KMS-11 (cell line): ENCODE measurements around the gene S1PR1.

Experiments
- H2AFZ ChIP-seq: fragments of 200-600 bp; sonication (generic); 2 replicates; pipeline ENCODE4 v1.6.1; 2016; ENCODE audit warnings: antibody characterized with exemption, mixed run types, low read depth
- H3K27ac ChIP-seq: fragments of 200-600 bp; sonication (generic); 2 replicates; pipeline ENCODE4 v1.6.1; 2016; ENCODE audit warnings: mild to moderate bottlenecking, mixed run types
- H3K27me3 ChIP-seq: fragments of 200-600 bp; sonication (generic); 2 replicates; pipeline ENCODE4 v1.6.1; 2017; ENCODE audit warnings: mild to moderate bottlenecking, low read depth, mixed run types, moderate library complexity; ENCODE audit not compliant: insufficient read depth
- H3K36me3 ChIP-seq: fragments of 200-600 bp; sonication (generic); 2 replicates; pipeline ENCODE4 v1.6.1; 2017; ENCODE audit warnings: mild to moderate bottlenecking, mixed run types; ENCODE audit not compliant: insufficient read depth
- H3K4me1 ChIP-seq: fragments of 200-600 bp; sonication (generic); 2 replicates; pipeline ENCODE4 v1.6.1; 2016; ENCODE audit warnings: mild to moderate bottlenecking, low read depth, mixed run types; ENCODE audit not compliant: poor library complexity, severe bottlenecking
- H3K4me2 ChIP-seq: fragments of 200-600 bp; sonication (generic); 2 replicates; pipeline ENCODE4 v1.7.0; 2016; ENCODE audit warnings: mild to moderate bottlenecking, mixed run types
- H3K4me3 ChIP-seq: fragments of 200-600 bp; sonication (generic); IDR thresholded peaks from 2 replicates; pipeline ENCODE4 v1.6.1; 2017; ENCODE audit warnings: low read depth, low read length, mixed read lengths; ENCODE audit not compliant: insufficient read depth
- H3K79me2 ChIP-seq: fragments of 200-600 bp; sonication (generic); 2 replicates; pipeline ENCODE4 v1.6.1; 2016; ENCODE audit warnings: low read depth, mixed run types; ENCODE audit not compliant: insufficient read depth
- H3K9ac ChIP-seq: fragments of 200-600 bp; sonication (generic); 2 replicates; pipeline ENCODE4 v1.6.1; 2016; ENCODE audit warnings: mild to moderate bottlenecking, mixed run types
- H4K20me1 ChIP-seq: fragments of 200-600 bp; sonication (generic); 2 replicates; pipeline ENCODE4 v1.6.1; 2016; ENCODE audit warnings: mild to moderate bottlenecking, mixed run types; ENCODE audit not compliant: insufficient read depth
- TF ChIP-seq, protein P1 (sequence below): fragments of 200-600 bp; sonication (generic); conservative IDR thresholded peaks from 2 replicates; pipeline ENCODE4 v1.6.1; 2017; ENCODE audit warnings: low read depth, mild to moderate bottlenecking, antibody characterized with exemption, low read length, moderate library complexity, mixed read lengths

The S1PR1 gene

DNA sequence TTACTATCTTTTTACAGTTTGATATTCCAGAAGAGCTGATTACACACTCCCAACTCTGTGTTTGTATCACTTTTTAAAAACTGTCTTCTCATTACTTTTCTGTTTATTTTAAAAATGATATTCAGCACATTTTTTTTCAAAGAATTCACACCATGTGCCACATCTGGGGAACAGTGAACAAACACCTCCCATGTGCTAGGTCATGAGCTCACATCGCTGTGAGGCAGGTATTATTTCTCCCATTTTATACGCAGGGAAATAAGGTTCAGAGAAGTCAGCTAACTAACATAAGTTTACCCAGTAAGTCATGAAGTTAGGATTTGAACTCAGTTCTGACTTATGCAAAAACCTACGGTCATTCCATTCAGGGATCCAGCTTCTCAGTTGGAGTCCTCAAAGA is 44.9 kb downstream of the S1PR1 start:
- Histone ChIP-seq H3K79me2 (no peaks in the 10 kb centered on the region), H3K9ac (no peak overlapping the region), H3K36me3 (no peaks in the 10 kb centered on the region), H4K20me1 (no peaks in the 10 kb centered on the region), H3K27me3 (no peaks in the 10 kb centered on the region), H3K4me1 (no peaks in the 10 kb centered on the region), H3K4me3 (no peak overlapping the region), H3K27ac (no peak overlapping the region), H2AFZ (no peak overlapping the region), H3K4me2 (no peak overlapping the region)
- TF ChIP-seq, protein P1, sequence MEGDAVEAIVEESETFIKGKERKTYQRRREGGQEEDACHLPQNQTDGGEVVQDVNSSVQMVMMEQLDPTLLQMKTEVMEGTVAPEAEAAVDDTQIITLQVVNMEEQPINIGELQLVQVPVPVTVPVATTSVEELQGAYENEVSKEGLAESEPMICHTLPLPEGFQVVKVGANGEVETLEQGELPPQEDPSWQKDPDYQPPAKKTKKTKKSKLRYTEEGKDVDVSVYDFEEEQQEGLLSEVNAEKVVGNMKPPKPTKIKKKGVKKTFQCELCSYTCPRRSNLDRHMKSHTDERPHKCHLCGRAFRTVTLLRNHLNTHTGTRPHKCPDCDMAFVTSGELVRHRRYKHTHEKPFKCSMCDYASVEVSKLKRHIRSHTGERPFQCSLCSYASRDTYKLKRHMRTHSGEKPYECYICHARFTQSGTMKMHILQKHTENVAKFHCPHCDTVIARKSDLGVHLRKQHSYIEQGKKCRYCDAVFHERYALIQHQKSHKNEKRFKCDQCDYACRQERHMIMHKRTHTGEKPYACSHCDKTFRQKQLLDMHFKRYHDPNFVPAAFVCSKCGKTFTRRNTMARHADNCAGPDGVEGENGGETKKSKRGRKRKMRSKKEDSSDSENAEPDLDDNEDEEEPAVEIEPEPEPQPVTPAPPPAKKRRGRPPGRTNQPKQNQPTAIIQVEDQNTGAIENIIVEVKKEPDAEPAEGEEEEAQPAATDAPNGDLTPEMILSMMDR: no peak

DNA sequence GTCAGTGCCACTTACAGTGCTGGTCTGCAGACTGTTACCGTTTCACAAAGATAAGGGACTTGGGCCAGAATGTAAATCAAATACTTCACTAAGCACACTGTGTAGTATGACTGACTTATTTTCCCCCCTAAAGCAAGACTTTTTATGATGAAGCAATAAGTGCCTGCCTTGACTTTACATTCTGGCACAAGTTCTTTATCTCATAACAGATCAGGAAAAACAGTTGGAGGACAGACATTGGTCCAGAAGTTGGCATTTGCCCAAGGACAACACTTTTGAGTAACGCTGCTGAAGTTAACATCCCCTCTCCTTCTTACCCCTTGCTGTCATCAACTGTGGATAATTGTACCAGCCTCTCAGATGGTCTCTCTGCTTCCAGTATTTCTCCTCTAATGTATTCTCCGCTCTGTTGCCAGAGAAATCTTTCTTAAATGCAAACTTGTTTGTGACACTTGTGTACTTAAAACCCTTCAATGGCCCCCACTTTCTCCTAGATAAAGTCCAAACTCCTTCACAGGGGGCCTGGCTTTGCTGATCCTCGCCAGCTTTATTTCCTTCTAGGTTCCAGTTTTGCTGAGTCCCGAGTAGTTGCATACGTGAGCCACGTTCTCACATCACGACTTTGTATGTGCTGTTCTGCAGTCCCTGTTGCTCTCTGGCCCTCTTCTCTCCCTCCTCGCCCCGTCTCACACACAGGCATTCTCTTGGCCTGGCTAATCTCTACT is 45.7 kb downstream of the S1PR1 start:
- H2AFZ ChIP-seq: no peak overlapping the region
- H3K4me1 ChIP-seq: no peaks in the 10 kb centered on the region
- no peak overlapping the region for H3K4me3 ChIP-seq
- H3K4me2 ChIP-seq: no peak overlapping the region
- H3K27ac ChIP-seq: no peak overlapping the region
- H3K9ac ChIP-seq: no peak overlapping the region
- TF ChIP-seq, protein P1: no peak
- H4K20me1 ChIP-seq: no peaks in the 10 kb centered on the region
- H3K36me3 ChIP-seq: no peaks in the 10 kb centered on the region
- H3K27me3 ChIP-seq: no peaks in the 10 kb centered on the region
- no peaks in the 10 kb centered on the region for H3K79me2 ChIP-seq

DNA sequence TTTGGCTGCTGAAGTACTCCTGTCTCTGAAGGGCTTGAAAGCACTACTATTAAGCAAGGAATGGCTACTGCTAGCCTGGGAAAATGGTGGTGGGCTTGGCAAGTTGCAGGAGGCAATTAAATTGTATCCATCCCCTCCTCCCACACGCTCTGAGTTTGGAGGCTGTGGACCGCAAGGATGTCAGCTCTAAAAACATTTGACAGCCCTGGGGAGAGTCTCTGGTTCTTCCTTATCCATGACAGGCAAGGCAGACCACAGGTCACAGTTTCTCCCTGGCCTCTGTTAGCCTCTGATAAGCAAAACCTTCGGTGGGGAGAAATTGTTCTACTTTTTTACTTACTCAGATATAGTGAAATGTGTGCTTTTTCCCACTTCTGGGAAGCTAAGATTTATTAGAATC is 46.6 kb downstream of the S1PR1 start:
- H3K79me2 ChIP-seq: no peaks in the 10 kb centered on the region
- TF ChIP-seq, protein P1: no peak
- H3K36me3 ChIP-seq: no peaks in the 10 kb centered on the region
- no peak overlapping the region for H3K9ac ChIP-seq
- no peak overlapping the region for H3K4me3 ChIP-seq
- H4K20me1 ChIP-seq: no peaks in the 10 kb centered on the region
- H2AFZ ChIP-seq: no peak overlapping the region
- no peaks in the 10 kb centered on the region for H3K4me1 ChIP-seq
- H3K27me3 ChIP-seq: no peaks in the 10 kb centered on the region
- H3K4me2 ChIP-seq: no peak overlapping the region
- H3K27ac ChIP-seq: no peak overlapping the region

DNA sequence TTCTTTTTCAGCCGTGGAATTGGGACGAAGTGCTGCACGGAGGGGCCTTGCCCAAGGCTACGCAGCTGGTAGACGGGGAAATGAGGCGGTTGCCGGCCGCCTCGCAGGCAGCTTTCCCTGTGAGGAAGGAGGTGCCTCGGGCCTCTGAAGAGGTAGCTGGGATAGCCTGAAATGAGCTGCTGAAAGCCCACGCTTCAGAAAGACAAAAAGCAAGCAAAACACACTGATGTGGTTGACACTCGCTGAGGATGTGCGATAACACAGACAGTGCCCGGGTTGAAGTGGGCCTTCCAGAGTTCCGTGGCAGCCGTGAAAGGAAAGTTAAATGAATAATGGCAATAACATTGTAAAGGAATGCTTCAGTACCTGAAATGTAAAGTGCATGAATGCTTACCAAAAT is 47.2 kb downstream of the S1PR1 start:
- H3K36me3 ChIP-seq: no peaks in the 10 kb centered on the region
- no peak overlapping the region for H3K4me3 ChIP-seq
- H3K4me2 ChIP-seq: no peak overlapping the region
- no peaks in the 10 kb centered on the region for H4K20me1 ChIP-seq
- no peaks in the 10 kb centered on the region for H3K79me2 ChIP-seq
- H3K9ac ChIP-seq: no peak overlapping the region
- H3K27ac ChIP-seq: no peak overlapping the region
- H3K4me1 ChIP-seq: no peaks in the 10 kb centered on the region
- no peak overlapping the region for H2AFZ ChIP-seq
- no peaks in the 10 kb centered on the region for H3K27me3 ChIP-seq
- TF ChIP-seq, protein P1: no peak
